Gastrocnemius medialis (tissue), 4 donors: ENCODE data around the gene ADGRV1. TPM values are rescaled to one million over a fixed set of nuclear protein-coding genes. Genes with fewer than 3 reads are reported as not detected.
"Not testable (repeated sequence)": the region's sequence is repeated elsewhere in the genome, so short reads cannot be mapped to it uniquely, and the experiment has no call there.

Source experiments
- ATAC-seq, 2 donors: fragments of 150-250 bp; one replicate each; pipeline ENCODE4 v1.9.1; 2016
- DNase-seq, 2 donors: peaks; one replicate each; pipeline ENCODE4 v3.0.0-alpha.2; 2019
- H3K27ac ChIP-seq, 4 donors: fragments of 200-600 bp; sonication (generic); 1 replicate in 1 of 4; 2 replicates in 3 of 4; pipeline ENCODE4 v1.5.1; 2016 to 2018; ENCODE audit warnings: mild to moderate bottlenecking in 2 of 4, moderate library complexity in 1 of 4
- H3K27me3 ChIP-seq, 3 donors: fragments of 200-600 bp; sonication (generic) in 2 of 3; 1 replicate in 1 of 3; 2 replicates in 2 of 3; pipeline versions ENCODE4 v1.5.1 to v1.6.0; 2016 to 2019; ENCODE audit warnings: mild to moderate bottlenecking in 1 of 3, moderate library complexity in 1 of 3
- H3K36me3 ChIP-seq, 2 donors: fragments of 200-600 bp; sonication (generic) in 1 of 2; one replicate each; pipeline ENCODE4 v1.5.1; 2017 to 2018
- H3K4me1 ChIP-seq, 2 donors: fragments of 200-600 bp; sonication (generic) in 1 of 2; one replicate each; pipeline ENCODE4 v1.5.1; 2016 to 2017; ENCODE audit warnings: mild to moderate bottlenecking in 2 of 2
- H3K4me3 ChIP-seq, 4 donors: fragments of 200-600 bp; sonication (generic) in 3 of 4; 1 replicate in 1 of 4; 2 replicates in 3 of 4; pipeline ENCODE4 v1.5.1; 2016 to 2019; ENCODE audit warnings: mild to moderate bottlenecking in 2 of 4
- H3K9me3 ChIP-seq, 3 donors: fragments of 200-600 bp; sonication (generic) in 2 of 3; 1 replicate in 1 of 3; 2 replicates in 2 of 3; pipeline ENCODE4 v1.5.1; 2016 to 2019
- CTCF ChIP-seq, 5 experiments: fragments of 450-650 bp in 3 of 5; fragments of 200-600 bp in 2 of 5; sonication (generic) in 2 of 5; IDR thresholded peaks in 4 of 5; conservative IDR thresholded peaks in 1 of 5; 1 replicate in 4 of 5; 2 replicates in 1 of 5; pipeline ENCODE4 v1.5.1; 2016 to 2019; ENCODE audit warnings: antibody characterized with exemption in 5 of 5, mild to moderate bottlenecking in 3 of 5, moderate library complexity in 3 of 5
- POLR2A ChIP-seq, 2 donors: fragments of 450-650 bp; IDR thresholded peaks; one replicate each; pipeline ENCODE4 v1.6.1; 2017; ENCODE audit warnings: antibody characterized with exemption in 2 of 2, mild to moderate bottlenecking in 2 of 2, moderate library complexity in 2 of 2
- in situ Hi-C, 4 donors: fragments of 200-750 bp; cut with MboI; loops; one replicate each; pipeline versions ENCODE4 v1.15.0 to v1.8.0; 2017; ENCODE audit warnings: low sequenced_read_pairs in 4 of 4
- intact Hi-C: fragments of 100-400 bp; cut with DNase I; formaldehyde crosslinking; loops from one replicate; pipeline ENCODE4 v1.15.1; 2023; ENCODE audit warnings: low total_unique reads
- total RNA-seq, 4 donors: library from RNA; depleted of rRNA; stranded (reverse); fragments of >200 nt; gene quantifications; one replicate each; pipeline versions ENCODE4 v1.1.0 to v1.2.3, GENCODE V29; 2016

ADGRV1 gene
- total RNA-seq, 4 donors from 2014 or later: 0.22 to 0.41 TPM; not detected in 2

GRCh38 chr5:90916947-90917800 is 358.6 kb downstream of the ADGRV1 start:
- no peaks in the 10 kb centered on the region for H3K9me3 ChIP-seq
- intact Hi-C loops (no loop called here), in situ Hi-C loops (no loop called here)
- no peak for TF ChIP-seq POLR2A (IDR thresholded peaks at IDR 0.05)
- TF ChIP-seq CTCF (IDR thresholded peaks at IDR 0.05 in 4 of 5, conservative IDR thresholded peaks at IDR 0.05 in 1 of 5): no peak
- no peaks in the 10 kb centered on the region for H3K27me3 ChIP-seq
- H3K4me1 ChIP-seq: no peaks in the 10 kb centered on the region
- H3K36me3 ChIP-seq: no peaks in the 10 kb centered on the region
- H3K27ac ChIP-seq: no peak overlapping the region
- H3K4me3 ChIP-seq: no peak overlapping the region
- DNase-seq (no peak), ATAC-seq (peak in 1 of 2 donors; percentile 52)

GRCh38 chr5:90917928-90918668 is 359.5 kb downstream of the ADGRV1 start:
- ATAC-seq: no peak
- Histone ChIP-seq H3K9me3 (no peaks in the 10 kb centered on the region), H3K36me3 (no peaks in the 10 kb centered on the region), H3K27me3 (no peaks in the 10 kb centered on the region), H3K27ac (peak overlapping the region in 2 of 4 donors; percentile 14), H3K4me1 (no peaks in the 10 kb centered on the region), H3K4me3 (no peak overlapping the region)
- no peak for DNase-seq
- in situ Hi-C loops (no loop called here), intact Hi-C loops (no loop called here)
- no peak for TF ChIP-seq CTCF (IDR thresholded peaks at IDR 0.05 in 4 of 5, conservative IDR thresholded peaks at IDR 0.05 in 1 of 5)
- no peak for TF ChIP-seq POLR2A (IDR thresholded peaks at IDR 0.05)

GRCh38 chr5:90921418-90921973 is 362.9 kb downstream of the ADGRV1 start:
- no peak for DNase-seq
- no peak for ATAC-seq
- intact Hi-C loops (no loop called here), in situ Hi-C loops (no loop called here)
- H3K27ac ChIP-seq: no peak overlapping the region
- H3K36me3 ChIP-seq: no peaks in the 10 kb centered on the region
- no peaks in the 10 kb centered on the region for H3K9me3 ChIP-seq
- no peak overlapping the region for H3K4me3 ChIP-seq
- H3K4me1 ChIP-seq: no peaks in the 10 kb centered on the region
- TF ChIP-seq POLR2A (IDR thresholded peaks at IDR 0.05): no peak
- no peak for TF ChIP-seq CTCF (IDR thresholded peaks at IDR 0.05 in 4 of 5, conservative IDR thresholded peaks at IDR 0.05 in 1 of 5)
- H3K27me3 ChIP-seq: no peaks in the 10 kb centered on the region

- H3K4me3 ChIP-seq, intact Hi-C loops, H3K4me1 ChIP-seq, H3K27me3 ChIP-seq, H3K27ac ChIP-seq, ATAC-seq, H3K9me3 ChIP-seq, H3K36me3 ChIP-seq, in situ Hi-C loops, DNase-seq: not testable (repeated sequence)
These were observed 365.6 kb downstream of the ADGRV1 start for GRCh38 chr5:90924222-90924621.

- H3K36me3 ChIP-seq, H3K27me3 ChIP-seq, ATAC-seq, H3K4me3 ChIP-seq, intact Hi-C loops, H3K9me3 ChIP-seq, DNase-seq, H3K27ac ChIP-seq, H3K4me1 ChIP-seq: not testable (repeated sequence)
- in situ Hi-C loops: loop anchor here in 2 of 4 donors (25.0 kb wide), 1 partner anchor 158 kb away; no protein-coding TSS in a partner anchor
These were observed 370.6 kb downstream of the ADGRV1 start for GRCh38 chr5:90929013-90929839.
